ENCODE results near the gene ADPRM. TPM values are rescaled to one million over a fixed set of nuclear protein-coding genes. Genes with fewer than 3 reads are reported as not detected.
"Not testable (repeated sequence)": the region's sequence is repeated elsewhere in the genome, so short reads cannot be mapped to it uniquely, and the experiment has no call there.

ADPRM gene
- total and polyA plus RNA-seq, 2 experiments from 2014 or later = 6.8 to 8.8 TPM

- H3K27ac ChIP-seq (ENCODE audit: low read depth) = peak within 1 kb of the TSS; percentile 74
- peak within 1 kb of the TSS; percentile 74 for H3K4me2 ChIP-seq
- H3K4me1 ChIP-seq (ENCODE audit: insufficient read depth) = peaks cover 10% of the 10 kb centered on the region
- no peaks in the 10 kb centered on the region for H3K36me3 ChIP-seq (ENCODE audit: insufficient read depth)
- Mint-ChIP-seq H3K9me3 (peaks cover 7% of the 10 kb centered on the region; the same call in 2 of the 3 replicates), H3K4me1 (peaks cover 12% of the 10 kb centered on the region; the same call in 2 of the 3 replicates), H3K27ac (peak within 1 kb of the TSS; percentile 97), H3K27me3 (ENCODE audit: insufficient read depth, low read depth, poor library complexity) (peaks cover 5% of the 10 kb centered on the region), H3K36me3 (ENCODE audit: low read depth) (peaks cover 3% of the 10 kb centered on the region; the same call in 2 of the 3 replicates), H3K4me3 (peak within 1 kb of the TSS; percentile 88)
- H3K79me2 ChIP-seq (replicated peaks; ENCODE audit: insufficient read depth) = no peaks in the 10 kb centered on the region; the same call in 1 of the 2 replicates
- H4K20me1 ChIP-seq (replicated peaks; ENCODE audit: insufficient read depth) = no peaks in the 10 kb centered on the region
- peaks cover 3% of the 10 kb centered on the region; the same call in 1 of the 2 replicates for H3K27me3 ChIP-seq (ENCODE audit: insufficient read depth)
- peak; percentile 81 for TF ChIP-seq POLR2AphosphoS5 (IDR thresholded peaks at IDR 0.05; ENCODE audit: low read depth)
- TF ChIP-seq STAT1 (IDR thresholded peaks at IDR 0.05; ENCODE audit: unreplicated experiment) = no peak
- TF ChIP-seq, protein P1, sequence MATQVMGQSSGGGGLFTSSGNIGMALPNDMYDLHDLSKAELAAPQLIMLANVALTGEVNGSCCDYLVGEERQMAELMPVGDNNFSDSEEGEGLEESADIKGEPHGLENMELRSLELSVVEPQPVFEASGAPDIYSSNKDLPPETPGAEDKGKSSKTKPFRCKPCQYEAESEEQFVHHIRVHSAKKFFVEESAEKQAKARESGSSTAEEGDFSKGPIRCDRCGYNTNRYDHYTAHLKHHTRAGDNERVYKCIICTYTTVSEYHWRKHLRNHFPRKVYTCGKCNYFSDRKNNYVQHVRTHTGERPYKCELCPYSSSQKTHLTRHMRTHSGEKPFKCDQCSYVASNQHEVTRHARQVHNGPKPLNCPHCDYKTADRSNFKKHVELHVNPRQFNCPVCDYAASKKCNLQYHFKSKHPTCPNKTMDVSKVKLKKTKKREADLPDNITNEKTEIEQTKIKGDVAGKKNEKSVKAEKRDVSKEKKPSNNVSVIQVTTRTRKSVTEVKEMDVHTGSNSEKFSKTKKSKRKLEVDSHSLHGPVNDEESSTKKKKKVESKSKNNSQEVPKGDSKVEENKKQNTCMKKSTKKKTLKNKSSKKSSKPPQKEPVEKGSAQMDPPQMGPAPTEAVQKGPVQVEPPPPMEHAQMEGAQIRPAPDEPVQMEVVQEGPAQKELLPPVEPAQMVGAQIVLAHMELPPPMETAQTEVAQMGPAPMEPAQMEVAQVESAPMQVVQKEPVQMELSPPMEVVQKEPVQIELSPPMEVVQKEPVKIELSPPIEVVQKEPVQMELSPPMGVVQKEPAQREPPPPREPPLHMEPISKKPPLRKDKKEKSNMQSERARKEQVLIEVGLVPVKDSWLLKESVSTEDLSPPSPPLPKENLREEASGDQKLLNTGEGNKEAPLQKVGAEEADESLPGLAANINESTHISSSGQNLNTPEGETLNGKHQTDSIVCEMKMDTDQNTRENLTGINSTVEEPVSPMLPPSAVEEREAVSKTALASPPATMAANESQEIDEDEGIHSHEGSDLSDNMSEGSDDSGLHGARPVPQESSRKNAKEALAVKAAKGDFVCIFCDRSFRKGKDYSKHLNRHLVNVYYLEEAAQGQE (IDR thresholded peaks at IDR 0.05; ENCODE audit: unreplicated experiment) = no peak
- DNase-seq (ENCODE audit: low spot score) = peak; percentile 88
- H3K4me3 ChIP-seq = peak within 1 kb of the TSS; percentile 74
- peak; percentile 94 for ATAC-seq
- H3K9me2 ChIP-seq (ENCODE audit: insufficient read depth) = no peaks in the 10 kb centered on the region
- H3F3A ChIP-seq (replicated peaks; ENCODE audit: low read depth) = 0 out of 2 replicates have a peak, but pooled peaks cover 3% of the 10 kb centered on the region
- H2AFZ ChIP-seq = peak within 1 kb of the TSS; percentile 94
Observed at GRCh38 chr17:10729334-10730193, 32.2 kb downstream of the ADPRM start, which contains the start of gene TMEM220. TMEM220 (minus strand) TSS chr17:10730023; CDS start chr17:10729851, 172 bp downstream.

GRCh38 chr17:10730247-10730646 lies 32.9 kb downstream of the ADPRM start:
- H3K36me3 Mint-ChIP-seq (ENCODE audit: low read depth); H4K20me1 ChIP-seq (replicated peaks; ENCODE audit: insufficient read depth); H3K27me3 ChIP-seq (ENCODE audit: insufficient read depth); H3F3A ChIP-seq (replicated peaks; ENCODE audit: low read depth); H3K9me2 ChIP-seq (ENCODE audit: insufficient read depth); H3K27me3 Mint-ChIP-seq (ENCODE audit: insufficient read depth, low read depth, poor library complexity); DNase-seq (ENCODE audit: low spot score); H3K36me3 ChIP-seq (ENCODE audit: insufficient read depth); H3K79me2 ChIP-seq (replicated peaks; ENCODE audit: insufficient read depth); ATAC-seq; H3K9me3 Mint-ChIP-seq: not testable (repeated sequence)
- Histone ChIP-seq H3K4me2 (peak overlapping the region; percentile 74), H2AFZ (peak overlapping the region; percentile 94), H3K4me3 (peak overlapping the region; percentile 74), H3K27ac (ENCODE audit: low read depth) (peak overlapping the region; percentile 74), H3K4me1 (ENCODE audit: insufficient read depth) (peaks cover 10% of the 10 kb centered on the region)
- H3K27ac Mint-ChIP-seq = peak overlapping the region; percentile 97
- peak overlapping the region; percentile 88 for H3K4me3 Mint-ChIP-seq
- peaks cover 12% of the 10 kb centered on the region; the same call in 2 of the 3 replicates for H3K4me1 Mint-ChIP-seq
